GM19025 (cell line): Measurements from ENCODE around the gene CCN5.
"Not testable (repeated sequence)": the region's sequence is repeated elsewhere in the genome, so short reads cannot be mapped to it uniquely, and the experiment has no call there.

Experiments
- ATAC-seq: cut with Tn5 transposase; IDR thresholded peaks from one replicate; pipeline ENCODE4 v1.9.1; 2021; ENCODE audit warnings: mild to moderate bottlenecking, low read depth, moderate library complexity; ENCODE audit not compliant: unreplicated experiment

Gene CCN5

GRCh38 chr20:44694159-44694558 is 21.0 kb upstream of the CCN5 start:
- ATAC-seq, result no peak

DNA sequence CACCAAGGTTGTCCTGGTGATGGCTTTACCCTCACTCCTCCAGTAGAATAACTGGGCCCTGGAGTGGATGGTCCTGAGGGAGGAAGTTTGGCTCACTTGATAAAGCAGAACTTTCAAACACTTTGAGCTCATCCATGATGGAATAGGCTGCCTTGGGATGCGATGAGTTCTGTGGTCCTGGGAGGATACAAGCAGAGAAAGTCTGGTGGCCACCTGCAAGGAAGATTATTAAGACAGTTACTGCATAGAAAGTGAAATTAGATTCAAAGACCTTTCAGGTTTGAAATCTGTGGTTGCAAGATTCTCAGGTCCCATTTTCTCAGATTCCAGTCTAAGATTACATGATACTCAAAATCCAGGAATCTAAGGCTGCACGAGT is 19.9 kb upstream of the CCN5 start:
- ATAC-seq, result no peak

DNA sequence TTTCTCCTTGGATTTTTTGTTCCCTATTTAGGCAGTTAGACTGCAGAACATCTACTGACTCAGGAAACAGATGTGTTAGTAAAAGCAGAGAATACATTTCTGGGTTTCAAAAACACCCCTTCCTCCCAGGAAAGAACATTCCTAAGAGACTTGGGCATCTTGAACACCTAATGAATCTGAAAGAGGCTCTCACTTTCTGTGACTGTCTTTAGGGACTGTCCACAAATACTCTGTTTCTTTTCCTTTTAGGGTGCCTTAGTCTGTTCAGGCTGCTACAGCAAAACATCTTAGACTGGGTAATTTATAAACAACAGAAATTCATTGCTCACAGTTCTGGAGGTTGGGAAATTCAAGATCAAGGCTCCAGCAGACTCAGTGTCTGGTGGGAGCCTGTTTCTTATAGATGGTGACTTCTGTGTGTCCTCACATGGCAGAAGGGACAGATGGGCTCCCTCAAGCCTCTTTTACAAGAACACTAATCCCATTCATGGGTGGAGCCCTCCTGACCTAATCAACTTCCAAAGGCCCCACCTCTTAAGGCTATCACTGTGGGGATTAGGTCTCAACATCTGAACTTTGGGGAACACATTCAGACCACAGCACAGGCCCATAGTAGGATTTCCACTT is 19.4 kb upstream of the CCN5 start:
- no peak for ATAC-seq

DNA sequence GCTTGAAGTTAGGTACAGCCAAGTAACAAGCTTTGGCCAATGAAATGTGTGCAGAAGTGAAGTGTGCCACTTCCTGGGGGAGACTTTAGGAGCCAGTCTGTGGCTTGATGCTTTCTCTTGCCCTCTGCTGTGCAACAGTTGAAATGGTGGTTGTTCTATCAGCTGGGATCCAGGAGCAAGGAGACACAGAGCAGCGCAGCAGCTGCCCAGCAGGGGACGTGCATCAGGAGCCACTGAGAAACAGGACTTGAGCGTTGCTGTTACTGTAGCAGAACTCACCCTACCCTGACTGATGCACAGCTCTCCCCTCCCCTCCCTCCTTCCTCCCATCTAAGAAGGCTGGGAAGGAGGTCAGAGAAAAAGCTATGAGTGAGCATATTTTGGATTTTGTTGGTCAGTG is 18.9 kb upstream of the CCN5 start:
- no peak for ATAC-seq

- not testable (repeated sequence) for ATAC-seq
Observed at GRCh38 chr20:44697041-44697440, 18.1 kb upstream of the CCN5 start.

GRCh38 chr20:44698351-44698750 is 16.8 kb upstream of the CCN5 start:
- ATAC-seq, result no peak

DNA sequence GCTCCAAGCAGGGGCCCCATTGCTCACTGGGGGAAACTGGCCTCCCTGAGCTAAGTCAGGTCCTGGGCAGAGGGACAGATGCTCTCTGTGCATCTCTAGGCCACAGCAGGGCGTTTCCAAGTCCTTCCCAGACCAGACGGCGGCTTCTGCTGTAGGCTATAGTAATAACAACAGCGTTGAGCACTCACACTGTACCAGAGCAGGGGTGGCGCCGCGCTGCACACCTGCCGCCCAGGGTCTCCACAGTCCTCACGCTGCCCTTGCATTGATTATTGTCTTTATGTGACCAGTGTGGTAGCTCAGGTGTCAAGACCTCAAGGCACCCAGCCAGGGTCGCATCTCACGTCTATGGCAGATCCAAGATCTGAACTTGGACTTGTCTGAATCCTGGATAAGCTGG is 14.9 kb upstream of the CCN5 start:
- ATAC-seq, result no peak

GRCh38 chr20:44701118-44701857 is 13.9 kb upstream of the CCN5 start:
- no peak for ATAC-seq

- ATAC-seq, result no peak
Observed at GRCh38 chr20:44701858-44702256, 13.3 kb upstream of the CCN5 start.

DNA sequence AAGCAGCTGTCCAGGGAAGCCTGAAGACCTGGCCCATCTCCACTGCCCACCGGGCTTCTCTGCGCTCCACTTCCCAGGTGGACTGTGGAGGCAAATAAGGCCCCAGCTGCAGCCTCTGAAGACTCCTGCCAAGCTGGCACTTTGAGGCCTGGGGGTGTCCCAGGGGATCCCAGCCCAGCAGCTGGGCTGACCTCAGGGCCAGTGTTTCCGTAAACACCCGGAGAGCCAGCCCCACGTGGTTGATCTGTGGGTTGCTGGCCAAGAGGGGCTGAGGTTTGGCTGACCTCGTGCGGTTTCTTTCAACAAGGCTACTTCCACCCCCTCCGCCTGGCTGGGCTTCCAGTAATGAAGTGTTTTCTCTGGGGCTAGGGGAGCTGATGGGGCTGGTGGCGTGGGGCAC is 12.4 kb upstream of the CCN5 start:
- peak; percentile 69 for ATAC-seq

GRCh38 chr20:44703183-44703925 is 11.8 kb upstream of the CCN5 start:
- ATAC-seq, result no peak

DNA sequence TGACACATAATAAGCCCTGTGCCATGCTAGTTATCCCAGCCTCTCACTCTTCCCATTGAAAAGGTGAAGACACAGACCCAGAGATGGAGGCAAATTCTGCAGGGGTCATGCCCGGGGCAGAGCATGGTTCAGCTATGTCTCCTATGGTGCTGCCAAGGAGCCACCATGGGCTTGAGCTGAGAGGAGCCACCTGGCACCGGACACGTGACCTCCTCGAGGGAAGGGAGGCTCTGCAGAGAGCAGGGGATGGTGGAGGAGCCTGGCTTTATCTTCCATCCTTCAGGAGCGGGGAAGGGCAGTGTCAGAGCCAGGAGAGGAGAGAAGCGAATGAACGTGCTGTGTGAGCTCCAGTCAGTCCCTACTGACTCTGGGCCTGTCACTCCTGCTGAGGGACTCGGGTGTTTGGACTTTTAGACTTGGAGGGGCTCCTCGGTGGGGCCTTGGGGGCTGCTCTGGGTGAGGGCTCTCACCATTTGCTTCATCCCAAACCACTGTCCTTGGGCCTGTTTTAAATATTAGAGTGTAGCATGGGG is 11.1 kb upstream of the CCN5 start:
- ATAC-seq, result no peak

- no peak for ATAC-seq
Observed at GRCh38 chr20:44704551-44704971, 10.6 kb upstream of the CCN5 start.

DNA sequence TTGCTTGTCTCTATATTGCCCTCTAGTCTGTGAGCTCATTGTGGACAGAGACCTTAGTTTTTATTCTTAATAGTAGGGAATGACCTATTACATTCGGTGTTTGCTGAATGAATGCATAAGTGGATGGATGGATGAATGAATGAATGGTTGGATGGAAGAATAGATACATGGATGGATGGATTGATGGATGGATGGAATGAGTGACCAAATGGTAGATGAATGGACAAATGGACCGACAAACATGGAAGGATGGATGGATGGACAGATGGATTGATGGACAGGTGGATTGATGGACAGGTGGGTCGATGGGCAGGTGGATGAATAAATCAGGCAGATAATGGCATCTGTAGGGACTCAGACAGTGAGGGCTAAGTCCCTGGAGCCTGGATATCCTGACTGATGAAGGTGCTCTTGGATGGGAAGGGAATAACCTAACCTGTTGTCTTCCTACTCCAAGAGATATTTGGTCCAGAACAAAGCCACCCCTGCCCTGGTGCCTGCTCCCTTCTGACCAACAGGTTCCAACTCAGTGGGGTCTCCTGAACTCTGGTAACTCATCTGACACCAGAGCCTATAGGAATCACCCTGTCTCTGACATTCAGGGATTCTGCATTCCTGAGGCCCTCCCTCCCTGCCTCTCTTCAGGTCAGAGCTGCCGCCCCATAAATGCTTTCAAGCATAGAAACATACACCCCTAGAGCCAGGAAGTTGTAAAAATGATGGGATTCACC is 9.6 kb upstream of the CCN5 start:
- no peak for ATAC-seq

DNA sequence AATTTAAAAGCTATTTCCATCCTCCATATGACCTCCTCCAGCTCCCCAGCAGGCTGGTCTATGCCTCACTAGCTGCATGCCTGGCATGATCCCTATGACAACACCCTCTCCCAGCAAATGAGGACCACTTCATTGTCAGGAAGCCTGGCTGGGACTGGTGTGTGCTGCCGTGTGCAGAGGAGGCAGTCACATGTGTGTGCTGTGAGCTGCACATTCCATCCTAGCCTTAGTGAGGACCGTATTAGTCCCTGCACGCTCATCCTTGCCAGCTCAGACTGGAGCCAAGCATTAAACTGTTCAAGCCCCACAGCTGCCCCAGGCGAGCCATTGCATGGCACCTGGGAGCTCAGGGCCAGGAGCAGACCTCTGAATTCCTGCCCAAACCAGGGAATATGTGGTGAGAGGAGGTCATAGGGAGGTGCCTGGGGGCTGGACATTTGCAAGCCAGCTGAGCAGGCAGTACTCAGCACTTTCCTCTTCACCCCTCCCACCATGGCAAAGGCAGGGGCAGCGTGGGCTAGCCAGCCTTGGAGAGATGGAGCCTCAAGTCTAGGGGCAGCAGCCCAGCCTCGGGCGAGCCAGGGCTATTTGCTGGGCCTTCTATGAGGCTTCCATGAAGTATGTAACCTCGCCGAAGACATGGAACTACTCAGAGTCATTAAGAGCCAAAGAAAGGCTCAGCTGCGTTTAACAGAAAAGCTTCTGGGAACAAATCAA is 8.7 kb upstream of the CCN5 start:
- ATAC-seq, result no peak

- ATAC-seq, result no peak
Observed at GRCh38 chr20:44707018-44707579, 8.1 kb upstream of the CCN5 start.

GRCh38 chr20:44709380-44709779 is 5.8 kb upstream of the CCN5 start:
- no peak for ATAC-seq

DNA sequence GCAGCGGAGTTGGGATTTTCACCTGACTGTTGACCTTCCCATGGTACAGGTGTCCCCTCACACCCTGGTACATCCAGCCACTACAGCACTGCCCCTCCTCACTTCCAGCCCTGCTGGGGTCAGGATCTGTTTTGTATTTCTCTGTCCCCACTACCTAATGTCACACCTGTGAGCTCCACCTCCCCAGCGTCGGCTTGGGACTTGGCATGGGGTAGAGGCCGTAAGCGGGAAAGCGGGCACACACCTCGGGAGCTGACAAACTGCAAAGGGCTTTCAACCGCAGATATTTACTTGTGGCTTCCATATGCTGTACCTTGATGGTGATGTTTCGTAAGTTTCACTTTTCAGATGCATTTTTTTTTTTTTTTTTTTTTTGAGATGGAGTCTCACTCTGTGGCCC is 5.4 kb upstream of the CCN5 start:
- no peak for ATAC-seq

DNA sequence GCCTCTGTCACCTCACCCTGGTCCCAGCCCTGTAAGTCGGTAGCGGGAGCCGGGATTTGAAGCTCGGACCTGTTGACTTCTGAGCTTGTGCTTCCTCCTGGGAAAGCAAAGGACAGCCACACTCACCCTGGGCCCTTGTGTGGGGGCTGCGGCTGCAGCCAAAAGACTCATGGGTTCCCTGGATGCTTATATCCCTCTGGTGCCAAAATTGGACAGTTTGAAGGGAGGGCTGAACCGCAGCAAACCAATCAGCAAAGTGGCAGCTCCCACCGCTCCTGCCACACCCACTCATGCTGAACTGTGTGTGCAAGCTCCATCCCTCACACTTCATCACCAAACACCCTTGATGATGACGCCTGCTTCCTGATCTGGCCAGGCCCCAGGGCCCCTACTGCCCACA is 3.9 kb upstream of the CCN5 start:
- ATAC-seq, result no peak
